GM10266 (cell line): ENCODE data around the gene ANKRD18B.
"Not testable (repeated sequence)": the region's sequence is repeated elsewhere in the genome, so short reads cannot be mapped to it uniquely, and the experiment has no call there.

ENCODE experiments used
- DNase-seq: peaks from one replicate; pipeline ENCODE4 v3.0.0; 2012; ENCODE audit errors: extremely low spot score
- TF ChIP-seq, protein P1 (sequence below): IDR thresholded peaks from 2 replicates; pipeline ENCODE4 v1.5.1; 2012; ENCODE audit warnings: mild to moderate bottlenecking, low read depth; ENCODE audit not compliant: control insufficient read depth, insufficient read depth; ENCODE audit errors: missing control alignments

Gene ANKRD18B

DNA sequence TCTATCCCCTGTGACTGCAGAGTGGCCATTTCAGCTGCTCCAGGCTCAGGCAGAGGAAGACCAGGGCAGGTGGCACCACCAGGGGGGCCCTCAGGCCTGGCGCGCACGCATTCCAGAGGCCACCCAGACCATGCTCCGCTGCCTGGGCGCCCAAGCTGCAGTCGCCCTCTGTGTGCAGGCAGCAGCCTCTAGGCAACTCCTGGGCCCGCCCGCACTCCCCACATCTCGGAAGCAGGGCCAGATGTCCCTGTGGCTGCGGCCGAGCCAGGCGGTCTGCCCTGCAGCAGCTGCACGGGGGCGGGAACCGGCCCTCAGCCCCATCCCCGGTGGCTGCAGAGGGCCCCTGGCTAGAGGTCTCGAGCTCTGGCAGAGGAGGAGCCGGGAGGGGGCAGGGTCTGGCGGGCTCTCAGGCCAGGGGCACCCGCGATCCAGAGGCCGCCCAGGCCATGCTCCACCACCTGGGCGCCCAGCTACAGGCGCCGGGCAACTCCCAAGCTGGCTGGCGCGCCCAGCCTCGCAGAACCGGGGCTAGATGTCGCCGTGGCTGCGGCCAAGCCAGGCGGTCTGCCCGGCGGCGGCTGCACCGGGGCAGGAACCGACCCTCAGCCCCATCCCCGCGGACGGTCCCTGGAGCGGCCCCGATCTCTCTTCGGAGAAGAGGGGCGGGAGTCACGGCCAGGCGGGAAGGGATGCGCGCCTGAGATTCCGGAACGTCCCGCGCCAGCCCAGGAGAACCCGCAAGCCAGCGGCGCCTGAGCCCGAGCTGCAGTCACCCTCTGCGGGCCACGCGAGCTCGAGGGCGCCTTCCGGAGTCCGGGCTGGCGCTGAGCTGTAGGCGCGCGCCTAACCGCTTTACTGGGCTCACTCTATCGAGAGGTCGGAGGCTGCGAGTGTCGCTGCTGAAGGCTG is at the start of gene ANKRD18B:
ANKRD18B (plus strand) TSS at position 855 of the 909 bp plus-strand sequence. CDS start 239 bp downstream, outside the sequence.
- peak; percentile 35 for DNase-seq

DNA sequence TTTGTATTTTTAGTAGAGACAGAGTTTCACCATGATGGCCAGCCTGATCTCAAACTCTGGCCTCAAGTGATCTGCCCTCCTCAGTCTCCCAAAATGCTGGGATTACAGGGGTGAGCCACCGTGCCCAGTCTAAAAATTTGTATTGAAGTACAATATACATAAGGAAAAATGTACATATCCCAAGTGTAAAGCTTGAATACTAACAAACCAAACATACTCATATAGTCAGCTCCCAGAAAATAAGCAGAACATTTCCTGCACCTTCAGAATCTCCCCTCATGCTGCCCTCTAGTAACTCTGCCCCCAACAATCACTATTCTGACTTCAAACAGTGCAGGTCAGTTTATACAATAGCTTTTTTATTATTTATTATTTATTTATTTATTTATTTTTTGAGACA is 48.7 kb upstream of the ANKRD18B start:
- no peak for DNase-seq
- TF ChIP-seq, protein P1, sequence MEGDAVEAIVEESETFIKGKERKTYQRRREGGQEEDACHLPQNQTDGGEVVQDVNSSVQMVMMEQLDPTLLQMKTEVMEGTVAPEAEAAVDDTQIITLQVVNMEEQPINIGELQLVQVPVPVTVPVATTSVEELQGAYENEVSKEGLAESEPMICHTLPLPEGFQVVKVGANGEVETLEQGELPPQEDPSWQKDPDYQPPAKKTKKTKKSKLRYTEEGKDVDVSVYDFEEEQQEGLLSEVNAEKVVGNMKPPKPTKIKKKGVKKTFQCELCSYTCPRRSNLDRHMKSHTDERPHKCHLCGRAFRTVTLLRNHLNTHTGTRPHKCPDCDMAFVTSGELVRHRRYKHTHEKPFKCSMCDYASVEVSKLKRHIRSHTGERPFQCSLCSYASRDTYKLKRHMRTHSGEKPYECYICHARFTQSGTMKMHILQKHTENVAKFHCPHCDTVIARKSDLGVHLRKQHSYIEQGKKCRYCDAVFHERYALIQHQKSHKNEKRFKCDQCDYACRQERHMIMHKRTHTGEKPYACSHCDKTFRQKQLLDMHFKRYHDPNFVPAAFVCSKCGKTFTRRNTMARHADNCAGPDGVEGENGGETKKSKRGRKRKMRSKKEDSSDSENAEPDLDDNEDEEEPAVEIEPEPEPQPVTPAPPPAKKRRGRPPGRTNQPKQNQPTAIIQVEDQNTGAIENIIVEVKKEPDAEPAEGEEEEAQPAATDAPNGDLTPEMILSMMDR = no peak

DNA sequence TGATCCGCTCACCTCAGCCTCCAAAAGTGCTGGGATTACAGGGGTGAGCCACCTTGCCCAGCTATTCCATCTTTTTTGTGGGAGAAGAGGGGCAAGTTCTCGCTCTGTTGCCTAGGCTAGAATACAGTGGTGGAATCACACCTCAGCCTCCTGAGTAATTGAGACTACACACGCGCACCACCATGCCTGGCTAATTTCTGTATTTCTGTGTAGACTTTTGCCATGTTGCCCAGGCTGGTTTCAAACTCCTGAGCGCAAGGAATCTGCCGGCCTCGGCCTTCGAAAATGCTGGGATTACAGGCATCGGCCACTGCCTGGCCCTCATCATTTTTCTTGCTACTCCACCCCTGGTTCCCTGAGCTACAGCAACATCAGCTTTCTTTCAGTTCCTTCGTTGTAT is 47.5 kb upstream of the ANKRD18B start:
- TF ChIP-seq, protein P1 = no peak
- DNase-seq = no peak

DNA sequence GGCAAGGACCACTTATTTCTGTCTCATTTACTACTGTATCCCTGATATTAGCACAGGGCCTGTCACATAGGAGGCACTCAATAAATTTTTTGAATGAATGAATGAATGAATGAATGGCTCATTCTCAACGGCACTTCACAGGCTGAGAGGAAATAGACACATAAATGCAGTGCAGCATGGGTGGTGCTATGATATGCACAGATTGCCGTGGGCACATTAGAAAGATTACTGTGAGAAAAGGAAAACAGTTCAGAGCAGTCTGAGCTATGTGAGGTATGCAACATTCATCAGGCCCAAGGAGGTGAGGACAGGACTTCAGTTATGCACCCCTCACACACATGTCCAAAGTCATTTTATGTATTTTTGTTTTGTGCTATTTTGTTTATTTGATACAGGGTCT is 43.9 kb upstream of the ANKRD18B start:
- DNase-seq = no peak
- TF ChIP-seq, protein P1 = no peak

DNA sequence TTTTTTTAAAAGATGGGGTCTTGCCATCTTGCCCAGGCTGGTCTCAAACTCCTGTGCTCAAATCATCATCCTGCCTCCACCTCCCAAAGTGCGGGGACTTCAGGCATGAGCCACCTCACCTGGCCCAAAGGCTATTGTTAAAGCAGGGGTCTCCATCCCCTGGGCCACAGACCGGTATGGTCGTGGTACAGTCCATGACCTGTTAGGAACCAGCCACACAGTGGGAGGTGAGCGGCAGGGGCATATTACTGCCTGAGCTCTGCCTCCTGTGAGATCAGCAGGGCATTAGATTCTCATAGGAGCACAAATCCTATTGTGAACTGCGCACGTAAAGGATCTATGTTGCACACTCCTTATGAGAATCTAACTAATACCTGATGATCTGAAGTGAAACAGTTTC is 43.1 kb upstream of the ANKRD18B start:
- no peak for DNase-seq
- TF ChIP-seq, protein P1 = no peak

DNA sequence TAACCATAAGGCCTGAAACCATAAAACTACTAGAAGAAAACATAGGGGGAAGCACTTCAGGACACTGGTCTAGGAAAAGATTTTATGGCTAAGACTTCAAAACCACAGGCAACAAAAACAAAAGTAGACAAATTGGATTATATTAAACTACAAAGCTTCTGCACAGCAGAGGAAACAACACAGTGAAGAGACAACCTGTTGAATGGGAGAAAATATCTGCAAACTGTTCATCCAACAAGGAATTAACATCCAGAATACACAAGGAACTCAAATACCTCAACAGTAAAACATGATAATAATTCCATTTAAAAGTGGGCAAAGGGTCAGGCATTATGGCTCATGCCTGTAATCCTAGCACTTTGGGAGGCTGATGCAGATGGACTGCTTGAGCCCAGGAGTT is 38.7 kb upstream of the ANKRD18B start:
- not testable (repeated sequence) for DNase-seq

DNA sequence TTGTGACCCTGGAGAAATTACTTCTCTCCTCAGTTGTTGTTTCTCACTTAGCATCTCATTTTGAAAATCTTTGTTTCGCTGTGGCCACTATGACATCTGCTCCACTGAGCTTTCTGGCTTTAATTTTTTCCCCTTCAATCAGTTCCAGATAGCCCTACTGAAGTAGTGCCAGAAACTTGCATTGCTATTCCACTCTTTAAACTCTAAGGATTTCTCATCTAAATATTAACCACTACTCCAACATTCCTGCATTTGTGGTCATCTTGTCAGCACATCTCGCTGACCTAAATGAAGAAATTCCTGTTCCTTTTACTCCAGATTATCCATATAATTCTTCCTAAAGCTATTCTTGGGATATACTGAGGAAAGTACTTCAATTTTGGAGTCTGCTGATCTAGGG is 35.0 kb upstream of the ANKRD18B start:
- no peak for DNase-seq
- TF ChIP-seq, protein P1 = no peak

DNA sequence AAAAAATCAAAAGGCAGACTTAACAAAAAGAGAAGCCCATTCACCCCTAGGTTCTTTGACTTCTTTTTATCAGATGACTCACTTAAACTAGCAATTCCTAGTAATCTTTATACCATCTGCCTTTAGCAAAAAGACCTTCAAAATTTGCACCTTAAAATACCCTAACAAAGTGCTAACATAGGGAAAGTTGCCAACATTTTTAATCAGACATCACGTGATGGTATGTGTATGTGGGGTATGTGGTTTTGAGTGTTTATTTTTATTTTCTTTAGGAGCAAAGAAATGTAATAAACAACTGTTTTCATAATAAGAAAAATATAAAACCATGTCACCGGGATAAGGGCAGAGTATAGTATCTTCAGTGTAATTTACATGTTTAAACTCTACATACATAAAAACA is 30.2 kb upstream of the ANKRD18B start:
- DNase-seq = not testable (repeated sequence)

DNA sequence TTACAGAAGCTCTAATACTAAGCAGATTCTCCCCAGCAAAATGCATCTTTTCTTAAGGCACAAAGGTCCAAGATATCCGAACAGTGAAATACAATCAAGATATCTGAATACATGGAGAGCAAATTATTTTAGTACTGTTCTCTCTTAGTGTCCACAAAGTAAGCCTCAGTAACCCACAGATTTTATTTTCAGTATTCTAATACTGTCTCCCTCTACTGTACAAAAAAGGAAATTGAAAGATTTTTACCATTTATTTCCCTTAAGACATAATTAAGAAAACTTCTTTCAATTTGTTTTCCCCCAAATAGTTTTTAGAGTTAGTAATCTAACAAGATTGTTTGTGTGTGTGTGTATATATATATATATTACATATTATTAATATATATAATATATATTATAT is 25.7 kb upstream of the ANKRD18B start:
- TF ChIP-seq, protein P1 = no peak
- DNase-seq = no peak
